H9 (cell line): ENCODE data around the gene AMPD2. TPM values are rescaled to one million over a fixed set of nuclear protein-coding genes. Genes with fewer than 3 reads are reported as not detected.
A peak's percentile ranks its signal among the peaks of the same experiment; 100 is the strongest.

Experiments used
- DNase-seq: peaks from one replicate; pipeline ENCODE4 v3.0.0-alpha.2; 2017
- H2AFZ ChIP-seq: one replicate; pipeline ENCODE4 v1.6.1; 2013; ENCODE audit warnings: mild to moderate bottlenecking, low read length, control low read depth, moderate library complexity
- H2AK5ac ChIP-seq: 2 replicates; pipeline ENCODE4 v1.6.1; 2013; ENCODE audit warnings: low read length, control low read depth, mixed read lengths; ENCODE audit not compliant: insufficient read length
- H2BK120ac ChIP-seq: one replicate; pipeline ENCODE4 v1.6.1; 2013; ENCODE audit warnings: low read depth, mild to moderate bottlenecking, low read length, control low read depth, inconsistent platforms; ENCODE audit not compliant: poor library complexity, severe bottlenecking
- H2BK12ac ChIP-seq: 2 replicates; pipeline ENCODE4 v1.6.1; 2013; ENCODE audit warnings: low read length, control low read depth, mixed read lengths, low read depth; ENCODE audit not compliant: insufficient read length
- H2BK15ac ChIP-seq: 2 replicates; pipeline ENCODE4 v1.6.1; 2013; ENCODE audit warnings: low read depth, low read length, control low read depth
- H2BK20ac ChIP-seq: one replicate; pipeline ENCODE4 v1.6.1; 2013; ENCODE audit warnings: low read depth, mild to moderate bottlenecking, low read length, control low read depth, inconsistent platforms; ENCODE audit not compliant: poor library complexity, severe bottlenecking
- H2BK5ac ChIP-seq: 2 replicates; pipeline ENCODE4 v1.6.1; 2013; ENCODE audit warnings: low read length, control low read depth, mixed read lengths; ENCODE audit not compliant: insufficient read length
- H3K14ac ChIP-seq: 2 replicates; pipeline ENCODE4 v1.6.1; 2013; ENCODE audit warnings: low read length, control low read depth; ENCODE audit not compliant: insufficient read depth
- H3K18ac ChIP-seq: 2 replicates; pipeline ENCODE4 v1.6.1; 2013; ENCODE audit warnings: low read depth, mild to moderate bottlenecking, mixed read lengths, low read length, control low read depth; ENCODE audit not compliant: insufficient read length
- H3K23ac ChIP-seq: 2 replicates; pipeline ENCODE4 v1.6.1; 2013; ENCODE audit warnings: low read length, control low read depth, mixed read lengths, low read depth; ENCODE audit not compliant: insufficient read length
- H3K23me2 ChIP-seq: 2 replicates; pipeline ENCODE4 v1.6.1; 2013; ENCODE audit warnings: low read depth, mild to moderate bottlenecking, mixed read lengths, low read length, control low read depth; ENCODE audit not compliant: insufficient read length, poor library complexity, severe bottlenecking
- H3K27ac ChIP-seq: 2 replicates; pipeline ENCODE4 v1.5.1; 2013; ENCODE audit warnings: low read length, control low read depth, mixed read lengths, low read depth; ENCODE audit not compliant: insufficient read length
- H3K27me3 ChIP-seq: 2 replicates; pipeline ENCODE4 v1.6.1; 2013; ENCODE audit warnings: low read length, control low read depth, inconsistent platforms; ENCODE audit not compliant: insufficient read depth
- H3K4ac ChIP-seq: 2 replicates; pipeline ENCODE4 v1.6.1; 2013; ENCODE audit warnings: low read depth, mild to moderate bottlenecking, control low read depth, inconsistent platforms, low read length, moderate library complexity
- H3K4me1 ChIP-seq: 2 replicates; pipeline ENCODE4 v1.6.1; 2013; ENCODE audit warnings: low read length, control low read depth, inconsistent platforms; ENCODE audit not compliant: insufficient read depth
- H3K4me2 ChIP-seq: 2 replicates; pipeline ENCODE4 v1.6.1; 2013; ENCODE audit warnings: low read length, control low read depth, mixed read lengths; ENCODE audit not compliant: insufficient read length, insufficient read depth
- H3K56ac ChIP-seq: 2 replicates; pipeline ENCODE4 v1.6.1; 2013; ENCODE audit warnings: low read depth, mild to moderate bottlenecking, mixed read lengths, low read length, control low read depth; ENCODE audit not compliant: insufficient read length
- H3K79me1 ChIP-seq: 2 replicates; pipeline ENCODE4 v1.6.1; 2013; ENCODE audit warnings: low read depth, mild to moderate bottlenecking, moderate library complexity, low read length, control low read depth, inconsistent platforms; ENCODE audit not compliant: insufficient read depth, poor library complexity, severe bottlenecking
- H3K79me2 ChIP-seq: 2 replicates; pipeline ENCODE4 v1.6.1; 2013; ENCODE audit warnings: low read length, control low read depth, inconsistent platforms; ENCODE audit not compliant: insufficient read depth
- H3K9ac ChIP-seq: 2 replicates; pipeline ENCODE4 v1.6.1; 2013; ENCODE audit warnings: low read length, control low read depth, mixed read lengths; ENCODE audit not compliant: insufficient read length; ENCODE audit errors: extremely low read depth
- H3K9me3 ChIP-seq: one replicate; pipeline ENCODE4 v1.6.1; 2013; ENCODE audit warnings: low read depth, low read length, inconsistent platforms; ENCODE audit not compliant: control insufficient read depth
- H3T11ph ChIP-seq: one replicate; pipeline ENCODE4 v1.6.1; 2013; ENCODE audit warnings: mild to moderate bottlenecking, low read length, control low read depth, inconsistent platforms
- H4K20me1 ChIP-seq: one replicate; pipeline ENCODE4 v1.6.1; 2013; ENCODE audit not compliant: control insufficient read depth, insufficient read length, insufficient read depth
- H4K5ac ChIP-seq: 2 replicates; pipeline ENCODE4 v1.6.1; 2013; ENCODE audit warnings: low read depth, mild to moderate bottlenecking, mixed read lengths, low read length, control low read depth; ENCODE audit not compliant: insufficient read length
- H4K8ac ChIP-seq: replicated peaks from 2 replicates; pipeline ENCODE4 v1.6.1; 2013; ENCODE audit warnings: low read length, control low read depth, mixed read lengths, low read depth; ENCODE audit not compliant: insufficient read length
- H4K91ac ChIP-seq: 2 replicates; pipeline ENCODE4 v1.6.1; 2013; ENCODE audit warnings: low read depth, mild to moderate bottlenecking, moderate library complexity, mixed read lengths, low read length, control low read depth; ENCODE audit not compliant: insufficient read length
- H3K27ac Mint-ChIP-seq, 3 experiments: 2 replicates in 2 of 3; 3 replicates in 1 of 3; pipeline ENCODE4 v1.8.0; 2020 to 2021; ENCODE audit warnings: mixed read lengths in 3 of 3, mild to moderate bottlenecking in 1 of 3, moderate library complexity in 1 of 3
- H3K27me3 Mint-ChIP-seq: 2 replicates; pipeline ENCODE4 v1.8.0; 2021; ENCODE audit warnings: low read depth, mild to moderate bottlenecking, moderate library complexity, mixed read lengths
- H3K36me3 Mint-ChIP-seq, 3 experiments: 2 replicates in 2 of 3; 3 replicates in 1 of 3; pipeline ENCODE4 v1.8.0; 2020 to 2021; ENCODE audit warnings: low read depth in 3 of 3, mixed read lengths in 3 of 3; ENCODE audit not compliant: insufficient read depth in 1 of 3
- H3K4me1 Mint-ChIP-seq, 2 experiments: 2 replicates each; pipeline ENCODE4 v1.8.0; 2020; ENCODE audit warnings: mixed read lengths in 2 of 2
- H3K4me3 Mint-ChIP-seq, 2 experiments: 2 replicates in 1 of 2; 3 replicates in 1 of 2; pipeline ENCODE4 v1.8.0; 2020 to 2021; ENCODE audit warnings: mild to moderate bottlenecking in 2 of 2, mixed read lengths in 2 of 2, moderate library complexity in 1 of 2
- H3K9me3 Mint-ChIP-seq, 2 experiments: 2 replicates in 1 of 2; 3 replicates in 1 of 2; pipeline ENCODE4 v1.8.0; 2020; ENCODE audit warnings: mild to moderate bottlenecking in 2 of 2, mixed read lengths in 2 of 2, moderate library complexity in 1 of 2
- WGBS: extraction: QIAGEN DNeasy Blood & Tissue Kit; methylation state at CpG from one replicate; pipeline ENCODE4 v1.1.7; 2013; ENCODE audit warnings: missing lambda C conversion rate, low lambda C conversion rate, mixed read lengths; ENCODE audit not compliant: insufficient read length; ENCODE audit errors: extremely low coverage; 5-methylcytosine and 5-hydroxymethylcytosine counted together
- total RNA-seq: library from RNA; stranded (reverse); gene quantifications from 2 replicates; pipeline ENCODE4 v1.2.1, GENCODE V29; 2021
- TF ChIP-seq, protein P1 (sequence below): fragments of 200-600 bp; sonication (generic); conservative IDR thresholded peaks from 3 replicates; pipeline ENCODE4 v1.8.0; 2021; ENCODE audit warnings: antibody characterized with exemption, mild to moderate bottlenecking

Gene AMPD2
- total RNA-seq, 1 experiment from 2014 or later = 65.1 TPM

DNA sequence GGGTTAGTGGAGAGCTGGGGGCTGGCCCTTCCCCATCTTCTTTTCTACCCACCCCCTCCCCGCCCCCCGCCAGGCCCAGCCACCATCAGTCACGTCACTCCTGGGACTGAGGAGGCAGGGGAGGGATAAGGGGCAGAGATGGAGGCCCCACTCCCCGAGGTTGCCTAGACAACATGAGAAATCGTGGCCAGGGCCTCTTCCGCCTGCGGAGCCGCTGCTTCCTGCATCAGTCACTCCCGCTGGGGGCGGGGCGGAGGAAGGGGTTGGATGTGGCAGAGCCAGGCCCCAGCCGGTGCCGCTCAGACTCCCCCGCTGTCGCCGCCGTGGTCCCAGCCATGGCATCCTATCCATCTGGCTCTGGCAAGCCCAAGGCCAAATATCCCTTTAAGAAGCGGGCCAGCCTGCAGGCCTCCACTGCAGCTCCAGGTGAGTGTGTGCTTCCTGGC, 1.2 kb downstream of the AMPD2 start:
- peak overlapping the region; percentile 97 for H3K4me2 ChIP-seq
- H2BK120ac ChIP-seq = no peak overlapping the region
- no peak overlapping the region for H2BK15ac ChIP-seq
- Mint-ChIP-seq H3K4me3 (peak overlapping the region; percentile 93 to 94), H3K9me3 (no peaks in the 10 kb centered on the region), H3K36me3 (no peaks in the 10 kb centered on the region; a peak in 1 of 7 replicates), H3K27ac (peak overlapping the region in 1 of 3 experiments; percentile 64; a peak in 2 of 7 replicates), H3K27me3 (no peaks in the 10 kb centered on the region; the same call in 1 of the 2 replicates), H3K4me1 (peaks cover 41 to 55% of the 10 kb centered on the region in 2 experiments)
- H3K23me2 ChIP-seq = peaks cover 12% of the 10 kb centered on the region
- H4K5ac ChIP-seq = no peak overlapping the region
- TF ChIP-seq, protein P1, sequence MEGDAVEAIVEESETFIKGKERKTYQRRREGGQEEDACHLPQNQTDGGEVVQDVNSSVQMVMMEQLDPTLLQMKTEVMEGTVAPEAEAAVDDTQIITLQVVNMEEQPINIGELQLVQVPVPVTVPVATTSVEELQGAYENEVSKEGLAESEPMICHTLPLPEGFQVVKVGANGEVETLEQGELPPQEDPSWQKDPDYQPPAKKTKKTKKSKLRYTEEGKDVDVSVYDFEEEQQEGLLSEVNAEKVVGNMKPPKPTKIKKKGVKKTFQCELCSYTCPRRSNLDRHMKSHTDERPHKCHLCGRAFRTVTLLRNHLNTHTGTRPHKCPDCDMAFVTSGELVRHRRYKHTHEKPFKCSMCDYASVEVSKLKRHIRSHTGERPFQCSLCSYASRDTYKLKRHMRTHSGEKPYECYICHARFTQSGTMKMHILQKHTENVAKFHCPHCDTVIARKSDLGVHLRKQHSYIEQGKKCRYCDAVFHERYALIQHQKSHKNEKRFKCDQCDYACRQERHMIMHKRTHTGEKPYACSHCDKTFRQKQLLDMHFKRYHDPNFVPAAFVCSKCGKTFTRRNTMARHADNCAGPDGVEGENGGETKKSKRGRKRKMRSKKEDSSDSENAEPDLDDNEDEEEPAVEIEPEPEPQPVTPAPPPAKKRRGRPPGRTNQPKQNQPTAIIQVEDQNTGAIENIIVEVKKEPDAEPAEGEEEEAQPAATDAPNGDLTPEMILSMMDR = no peak
- H3T11ph ChIP-seq = no peak overlapping the region
- peak overlapping the region; percentile 35 for H3K9ac ChIP-seq
- no CpG with 5 or more reads among the region's 18 CpGs for WGBS
- no peak overlapping the region for H2AFZ ChIP-seq
- H2BK20ac ChIP-seq = no peak overlapping the region
- DNase-seq = peak; percentile 93
- H3K23ac ChIP-seq = no peak overlapping the region
- no peak overlapping the region for H2BK5ac ChIP-seq
- no peak overlapping the region for H3K14ac ChIP-seq
- H4K8ac ChIP-seq = no peak overlapping the region
- peaks cover 2% of the 10 kb centered on the region for H4K20me1 ChIP-seq
- H3K56ac ChIP-seq = no peak overlapping the region
- H3K79me1 ChIP-seq = no peaks in the 10 kb centered on the region
- H3K18ac ChIP-seq = no peak overlapping the region
- no peak overlapping the region for H3K27ac ChIP-seq
- no peak overlapping the region for H4K91ac ChIP-seq
- peaks cover 6% of the 10 kb centered on the region; the same call in 1 of the 2 replicates for H3K79me2 ChIP-seq
- H3K27me3 ChIP-seq = no peaks in the 10 kb centered on the region
- no peak overlapping the region for H2AK5ac ChIP-seq
- no peaks in the 10 kb centered on the region for H3K9me3 ChIP-seq
- H3K4me1 ChIP-seq = no peaks in the 10 kb centered on the region; the same call in 1 of the 2 replicates
- no peak overlapping the region for H3K4ac ChIP-seq
- no peak overlapping the region for H2BK12ac ChIP-seq
